ENCODE results near the gene TUG1.

TUG1 gene

DNA sequence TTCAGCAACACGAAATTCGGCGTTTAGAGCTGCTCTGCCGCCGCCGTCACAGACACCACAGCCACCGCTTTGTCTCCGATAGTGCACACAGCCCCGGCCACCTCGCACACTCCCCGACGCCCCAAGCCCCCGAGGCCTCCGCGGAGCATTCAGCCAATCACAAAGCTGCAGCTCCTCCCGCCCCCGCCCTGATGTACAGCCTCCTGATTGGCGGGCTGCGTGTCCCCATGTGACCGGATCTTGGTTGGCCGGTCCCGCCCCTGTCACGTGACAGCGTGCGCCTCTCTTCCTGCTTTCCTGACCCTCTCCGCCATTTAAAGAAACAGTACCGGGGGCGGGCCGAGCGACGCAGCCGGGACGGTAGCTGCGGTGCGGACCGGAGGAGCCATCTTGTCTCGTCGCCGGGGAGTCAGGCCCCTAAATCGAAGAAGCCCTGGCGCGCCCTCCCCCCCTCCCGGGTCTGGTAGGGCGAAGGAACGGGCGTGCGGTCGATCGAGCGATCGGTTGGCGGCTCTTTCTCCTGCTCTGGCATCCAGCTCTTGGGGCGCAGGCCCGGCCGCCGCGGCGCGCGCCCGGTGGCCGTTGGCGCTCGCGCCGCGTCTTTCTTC, at the start of gene TUG1:
TUG1 (plus strand) TSS at position 342 of the 608 bp plus-strand sequence.
- peak; percentile 94 to 96 for DNase-seq

DNA sequence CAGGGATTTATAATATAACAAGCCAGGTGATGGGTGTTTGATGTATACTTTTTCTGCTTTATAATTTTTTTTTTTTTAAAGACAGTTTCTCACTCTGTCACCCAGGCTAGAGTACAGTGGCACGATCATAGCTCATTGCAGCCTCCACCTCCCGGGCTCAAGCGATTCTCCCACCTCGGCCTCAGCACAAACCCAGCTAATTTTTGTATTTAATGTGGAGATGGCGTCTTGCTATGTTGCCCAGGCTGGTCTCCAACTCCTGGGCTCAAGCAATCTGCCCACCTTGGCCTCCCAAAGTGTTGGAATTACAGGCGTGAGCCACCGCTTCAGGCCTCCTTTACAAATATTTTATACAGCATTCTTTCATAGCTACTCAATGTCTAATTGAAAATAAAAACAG, 49.1 kb upstream of the TUG1 start:
- no peak for DNase-seq

DNA sequence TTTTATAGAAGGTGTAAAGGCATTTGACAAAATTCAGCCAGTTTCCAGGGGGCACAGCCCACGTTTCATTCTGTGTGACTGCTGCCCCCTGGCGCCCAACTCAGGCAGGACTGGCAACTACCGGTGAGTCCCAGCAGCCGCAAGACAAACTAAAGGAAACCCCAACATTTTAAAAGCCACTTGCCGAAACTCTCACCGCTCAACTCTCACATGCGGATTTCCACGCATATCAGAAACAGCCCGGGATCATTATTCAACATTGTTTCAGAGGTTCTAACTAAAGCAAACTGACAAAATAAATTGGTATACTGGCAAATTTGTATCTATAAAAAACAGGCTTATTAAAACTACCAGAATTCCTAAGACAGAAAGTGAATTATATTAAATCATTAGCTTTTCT, 48.7 kb upstream of the TUG1 start:
- DNase-seq = peak; percentile 45 to 55

DNA sequence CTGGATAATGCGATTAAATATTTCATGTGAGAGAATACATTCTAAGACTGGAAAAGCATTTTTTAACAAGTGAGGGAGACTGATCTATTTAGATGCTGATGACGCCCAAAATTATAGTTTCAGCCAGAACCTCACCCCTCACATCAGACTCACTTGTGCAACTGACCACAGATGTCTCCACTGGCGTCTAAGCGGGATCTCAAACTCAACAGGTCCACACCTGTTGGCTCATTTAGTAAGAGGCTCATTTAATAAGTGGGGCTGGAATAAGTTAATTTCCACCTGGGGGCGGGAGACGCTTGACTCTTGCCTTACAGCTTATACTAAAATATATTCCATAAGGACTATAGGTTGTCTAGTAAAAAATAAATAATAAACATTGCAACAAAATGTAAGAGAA, 48.0 kb upstream of the TUG1 start:
- peak in 1 of 2 experiments; percentile 19 for DNase-seq

DNA sequence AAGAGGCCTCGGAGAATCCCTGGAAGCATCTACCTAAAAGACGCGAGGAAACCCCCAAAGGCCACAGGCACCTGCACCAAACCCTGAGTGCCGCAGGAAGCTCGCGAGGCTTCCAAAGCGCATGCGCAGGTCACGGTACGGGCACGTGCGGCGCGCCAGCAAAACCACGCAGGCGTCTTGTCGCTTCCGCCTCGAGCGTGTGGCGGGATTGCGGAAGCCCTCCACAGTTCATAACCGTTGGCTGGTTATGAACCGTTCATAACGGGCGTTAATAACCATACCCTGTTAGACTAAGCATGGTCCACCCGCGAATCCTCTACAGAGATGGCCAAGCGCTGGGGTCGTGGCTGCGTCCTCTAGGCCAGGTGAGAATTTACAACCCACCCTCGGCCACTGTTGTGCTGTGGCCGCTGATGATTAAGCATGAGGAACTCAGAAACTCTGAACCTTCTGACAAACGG, 46.9 kb upstream of the TUG1 start:
- DNase-seq = peak; percentile 77 to 80

DNA sequence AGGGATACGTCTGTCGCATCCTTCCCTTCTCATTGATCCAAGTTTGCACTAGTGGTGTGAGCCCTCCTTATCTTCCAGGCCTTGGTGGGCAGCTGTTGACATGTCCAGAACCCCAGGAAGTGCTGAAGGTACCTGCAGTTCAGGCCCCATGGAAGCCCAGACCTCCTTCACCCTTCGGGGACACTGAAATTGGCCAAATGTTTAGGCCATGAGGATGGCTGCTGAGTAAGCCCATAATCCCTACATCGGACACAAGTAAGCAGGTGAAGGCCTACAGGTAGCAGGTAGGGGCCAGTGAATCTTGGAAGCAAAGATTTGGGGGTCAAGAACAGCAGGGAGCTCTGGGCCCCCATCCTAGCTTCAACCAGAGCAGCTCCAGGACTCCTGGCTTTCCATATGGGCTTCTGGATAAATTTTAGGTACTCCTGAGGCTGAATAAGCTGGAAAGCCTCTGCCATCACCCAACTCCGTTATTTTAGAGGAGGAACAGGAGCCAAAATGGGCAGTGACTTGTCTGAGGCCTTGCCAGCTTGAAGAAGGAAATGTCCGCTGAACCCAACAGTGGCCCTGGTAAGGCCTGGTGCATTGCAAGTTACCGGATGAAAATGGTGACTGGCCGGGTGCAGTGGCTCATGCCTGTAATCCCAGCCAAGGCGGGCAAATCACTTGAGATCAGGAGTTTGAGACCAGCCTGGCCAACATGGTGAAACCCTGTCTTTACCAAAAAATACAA, 45.7 kb upstream of the TUG1 start:
- no peak for DNase-seq

DNA sequence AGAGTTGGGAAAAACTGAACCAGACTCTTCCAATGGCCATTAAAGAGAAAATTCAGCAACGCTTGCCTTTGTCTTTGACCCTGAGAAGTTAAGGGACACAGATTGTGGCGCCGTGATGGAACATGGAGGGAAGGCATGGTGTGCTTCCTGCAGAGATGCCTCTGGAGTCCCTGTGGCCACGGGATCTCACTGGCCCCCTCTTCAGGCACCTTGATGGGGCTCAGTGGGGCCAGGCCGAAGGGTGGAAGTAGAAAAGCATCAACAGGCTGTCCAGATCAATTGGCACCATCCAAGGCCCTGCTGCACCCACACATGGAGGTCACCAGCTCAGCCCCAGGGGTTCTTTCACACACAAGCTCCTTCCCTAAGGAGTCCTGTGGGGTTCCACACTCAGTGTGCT, 43.4 kb upstream of the TUG1 start:
- DNase-seq = no peak

DNA sequence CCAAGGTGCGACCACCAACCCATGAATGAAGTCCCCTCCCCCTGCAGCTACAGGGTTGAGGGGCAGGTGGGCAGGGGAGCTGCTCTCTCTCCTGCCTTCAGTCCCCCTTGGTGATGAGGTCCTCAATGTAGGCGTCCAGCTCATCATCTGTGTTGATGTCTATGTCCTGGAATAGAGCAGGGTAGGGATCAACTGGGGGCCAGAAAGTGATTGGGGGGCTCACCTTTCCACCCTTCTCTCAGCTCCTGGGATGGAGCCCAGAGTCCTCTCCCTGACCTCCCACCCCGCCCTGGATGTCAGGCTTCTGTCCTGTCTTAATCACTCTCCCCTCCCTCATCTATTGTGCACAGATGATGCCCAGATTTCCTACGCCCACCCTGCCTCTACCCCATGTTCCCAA, 42.4 kb upstream of the TUG1 start:
- no peak for DNase-seq

DNA sequence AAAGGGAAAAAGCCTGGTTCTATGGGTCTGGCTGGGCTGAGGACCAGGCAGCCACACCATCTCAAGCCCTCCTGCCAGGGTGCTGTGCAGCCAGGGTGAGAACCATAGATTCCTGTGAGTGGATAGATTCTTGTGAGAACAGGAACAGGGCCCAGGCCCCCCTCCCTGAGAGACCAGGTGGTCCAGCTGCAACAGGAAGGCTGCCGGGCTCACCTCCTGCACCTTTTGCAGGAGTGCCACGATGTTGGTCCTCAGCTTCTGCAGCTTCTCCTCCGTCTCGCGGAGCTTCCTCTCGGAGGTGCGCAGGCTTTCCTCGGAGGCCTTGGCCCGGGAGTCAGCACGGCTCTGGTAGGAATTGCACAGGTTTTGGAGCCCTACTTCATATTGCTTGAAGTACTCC, 41.3 kb upstream of the TUG1 start:
- DNase-seq = no peak

DNA sequence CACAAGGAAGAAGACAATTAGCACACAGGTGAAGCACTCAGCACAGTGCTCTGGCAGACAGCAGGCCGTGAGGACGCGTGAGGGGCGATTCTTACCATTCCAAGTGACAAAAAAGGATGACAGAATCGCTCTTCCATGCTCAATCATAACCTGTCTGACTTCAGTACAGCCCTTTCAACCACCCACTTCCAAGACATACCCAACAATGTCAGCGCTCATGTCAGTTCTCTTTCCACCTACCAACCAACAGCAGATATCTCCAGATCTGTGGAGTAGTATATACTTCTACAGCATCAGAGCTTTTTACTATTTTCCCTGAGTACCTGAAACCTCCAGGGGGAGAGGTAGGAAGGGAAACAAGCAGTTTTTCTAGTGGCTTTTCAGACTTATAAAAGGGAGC, 40.7 kb upstream of the TUG1 start:
- no peak for DNase-seq

DNA sequence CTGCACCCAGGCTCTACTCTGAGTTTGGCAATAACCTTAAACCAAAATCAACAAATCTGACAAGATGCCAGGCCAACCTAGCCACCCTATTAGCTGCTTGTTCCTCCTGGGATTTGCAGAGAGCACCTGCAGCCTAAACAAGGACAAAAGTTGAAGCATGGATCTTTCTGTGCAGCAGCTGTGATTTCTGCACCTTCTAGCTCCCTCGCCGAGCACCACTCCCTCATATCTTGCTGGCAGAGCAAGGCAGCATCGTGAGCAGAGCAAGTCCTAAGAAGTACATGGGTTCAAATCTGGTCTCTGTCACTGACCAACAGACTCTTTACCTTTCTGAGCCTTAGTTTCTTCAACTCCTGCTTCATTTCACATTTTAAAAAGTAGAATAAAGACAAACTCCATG, 38.8 kb upstream of the TUG1 start:
- no peak for DNase-seq

DNA sequence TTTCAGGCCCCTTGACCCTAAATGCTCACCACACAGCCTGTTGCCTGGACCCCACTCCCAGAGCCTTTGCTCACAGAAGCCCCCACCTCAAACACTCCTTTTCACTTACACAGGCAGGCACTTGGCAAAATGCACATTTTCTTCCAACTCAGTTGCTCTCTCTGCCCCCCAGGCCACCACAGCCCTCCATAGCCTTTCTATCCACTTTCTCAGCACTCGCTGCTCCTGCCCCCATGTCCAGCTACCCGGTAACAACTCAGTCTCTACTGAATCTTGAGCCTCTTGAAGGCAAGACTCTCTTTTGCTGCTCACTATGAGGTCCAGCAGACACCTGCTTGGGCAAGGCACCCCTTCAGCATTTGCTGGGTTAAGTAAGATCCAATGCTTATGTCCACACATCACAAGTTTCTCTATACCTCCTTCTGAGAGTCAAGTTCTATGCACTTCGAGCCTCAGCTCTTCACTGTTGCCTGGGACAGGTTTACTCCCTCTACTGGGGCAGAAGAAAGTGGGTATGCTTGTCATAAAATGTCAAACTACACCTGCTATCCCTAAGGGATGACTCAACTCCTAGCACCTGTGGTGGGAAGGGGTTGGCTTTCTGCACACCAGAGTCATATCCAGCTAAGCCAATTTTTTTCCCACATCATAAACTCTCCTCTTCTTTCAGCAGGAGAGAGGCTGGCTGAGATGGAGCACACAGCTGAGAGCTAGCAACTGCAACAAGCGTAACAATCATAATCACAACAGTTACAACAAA, 37.3 kb upstream of the TUG1 start:
- no peak for DNase-seq

DNA sequence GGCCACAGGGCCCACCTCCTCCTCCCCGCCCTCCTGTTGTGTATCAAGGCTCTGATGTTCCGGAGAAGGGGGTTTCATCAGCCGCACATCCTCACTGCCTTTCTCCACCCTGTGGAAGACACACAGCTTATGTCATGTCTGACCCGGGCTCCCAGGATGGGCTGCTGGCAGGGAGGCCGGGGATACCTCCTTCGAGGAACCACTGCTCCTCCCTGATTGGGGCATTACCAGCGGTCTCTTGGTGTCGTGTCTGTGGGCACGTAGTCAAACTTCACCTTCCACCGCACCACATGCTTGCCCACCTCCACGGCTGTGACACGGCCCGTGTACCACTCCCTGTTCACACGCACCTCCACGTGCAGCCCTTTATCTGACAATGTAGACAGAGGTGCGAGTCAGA, 36.4 kb upstream of the TUG1 start:
- DNase-seq = no peak

DNA sequence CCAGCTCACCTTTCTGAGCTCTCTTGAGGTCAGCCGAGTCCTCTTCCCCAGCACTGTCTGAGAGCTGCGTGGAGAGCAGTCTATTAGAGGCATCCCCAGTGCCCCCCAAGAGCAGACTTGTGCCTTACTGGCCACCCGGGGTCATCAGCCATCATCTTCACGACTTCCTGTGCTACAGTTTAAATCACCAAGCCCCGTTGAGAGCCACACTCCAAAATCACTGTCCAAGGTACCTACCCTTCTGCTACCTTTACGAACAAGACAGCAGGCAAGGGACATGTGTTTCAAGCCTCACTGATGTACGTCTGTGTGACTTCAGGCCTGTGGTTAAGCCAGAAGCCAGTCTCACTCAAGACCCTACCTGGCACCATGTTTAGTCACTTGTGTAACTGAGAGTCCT, 35.6 kb upstream of the TUG1 start:
- DNase-seq = no peak

DNA sequence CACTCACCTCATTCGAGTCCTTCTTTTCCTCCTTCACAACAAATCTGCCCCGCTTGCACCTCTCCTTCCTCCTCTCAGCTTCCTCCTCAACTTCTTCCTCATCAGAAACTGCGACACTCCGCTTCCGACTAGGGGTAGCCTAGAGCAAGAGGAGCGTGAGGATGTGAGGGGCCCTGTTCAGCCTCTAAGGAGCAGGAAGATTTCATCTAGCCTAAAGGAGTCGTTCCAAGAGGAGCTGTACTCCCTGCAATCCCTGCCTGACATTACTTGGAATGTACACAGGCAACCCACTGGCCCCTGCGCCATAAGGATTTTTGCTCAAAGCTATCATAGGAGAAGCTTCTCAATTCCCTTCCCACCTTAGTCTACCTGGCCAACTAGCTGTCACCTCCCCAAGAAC, 35.0 kb upstream of the TUG1 start:
- no peak for DNase-seq

DNA sequence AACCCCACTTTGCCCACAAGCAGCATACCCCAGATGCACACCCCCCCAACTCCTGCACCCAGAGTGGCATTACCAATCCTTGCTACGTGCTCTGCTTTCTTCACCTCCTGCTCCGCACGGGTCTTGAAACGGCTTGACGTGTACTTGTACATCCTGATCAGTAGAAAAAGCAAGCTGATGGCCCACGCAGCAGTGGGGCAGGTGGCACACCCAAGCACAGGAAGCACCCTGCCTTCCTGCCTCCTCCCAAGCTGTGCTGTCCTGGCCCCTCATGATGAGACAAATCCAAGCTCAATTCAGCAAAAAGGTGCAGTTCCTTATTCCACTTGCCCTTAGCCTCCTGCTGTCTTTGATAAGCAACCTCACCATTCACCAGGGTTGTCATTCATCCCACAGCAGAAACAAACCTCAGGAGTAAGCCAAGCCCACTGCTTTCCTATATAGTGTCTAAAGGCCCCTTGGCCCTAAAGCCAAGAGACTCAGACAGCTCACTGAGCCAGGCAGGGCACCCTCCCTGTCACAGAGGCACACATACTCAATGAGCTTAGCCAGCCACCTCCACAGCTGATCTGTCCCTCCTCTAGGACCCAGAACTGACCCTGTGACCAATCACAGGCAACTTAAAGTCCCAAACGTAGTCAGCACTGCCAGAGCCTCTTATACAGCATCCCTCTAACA, 28.2 kb upstream of the TUG1 start:
- no peak for DNase-seq

DNA sequence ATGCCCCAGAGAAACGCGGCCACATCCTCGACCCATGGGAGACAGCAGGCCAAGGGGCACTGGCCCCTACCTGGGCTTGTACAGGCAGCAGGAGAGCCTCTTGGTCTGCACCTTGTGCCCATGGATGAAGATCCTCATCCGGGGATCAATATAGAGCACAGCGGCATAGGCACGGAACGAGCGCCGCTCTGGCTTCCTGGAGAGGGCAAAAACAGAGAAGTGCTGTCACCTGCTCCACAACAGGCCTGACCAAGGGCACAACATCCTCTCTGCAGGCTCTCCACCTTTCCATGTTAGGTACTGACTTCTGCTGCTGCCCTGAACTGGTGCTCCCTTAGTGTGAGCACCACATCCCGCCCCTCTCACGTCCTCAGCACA, 27.7 kb upstream of the TUG1 start:
- no peak for DNase-seq

DNA sequence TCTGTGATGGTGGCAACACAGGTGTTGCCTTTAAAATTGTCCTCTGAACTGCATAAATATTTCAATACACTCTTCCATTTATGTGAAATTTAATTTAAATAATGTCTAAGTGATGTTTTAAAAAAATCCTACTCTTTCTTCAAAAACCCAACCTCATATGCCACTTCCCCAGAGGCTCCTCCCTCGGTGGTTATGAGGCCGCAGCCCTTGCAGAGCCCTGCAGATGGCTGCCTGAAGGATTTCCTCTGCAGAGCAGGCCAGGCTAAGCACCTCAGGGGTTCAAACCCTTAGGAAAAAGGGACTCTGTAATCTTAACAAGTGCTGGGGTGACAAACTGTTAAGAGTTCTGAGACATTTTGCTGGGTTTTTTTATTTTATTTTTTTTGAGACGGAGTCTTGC, 25.7 kb upstream of the TUG1 start:
- no peak for DNase-seq

DNA sequence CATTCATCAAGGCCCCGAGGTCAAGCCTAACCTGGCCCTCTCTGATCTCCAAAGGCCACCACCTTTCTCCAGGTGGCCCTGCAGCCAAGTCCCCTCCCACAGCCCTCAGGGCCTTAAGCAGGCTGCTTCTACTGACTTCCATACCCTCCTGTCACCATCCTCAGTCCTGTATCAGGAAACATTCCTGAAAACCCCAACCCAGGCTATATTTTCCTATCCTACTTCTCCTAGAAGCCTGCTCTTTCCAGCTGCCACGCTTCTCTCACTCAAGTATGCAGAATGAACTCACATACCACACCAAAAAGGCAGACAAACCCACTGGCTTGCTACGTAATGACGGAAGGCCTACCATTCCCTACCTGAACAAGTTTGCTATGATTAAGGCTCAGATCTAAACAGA, 24.1 kb upstream of the TUG1 start:
- DNase-seq = no peak

DNA sequence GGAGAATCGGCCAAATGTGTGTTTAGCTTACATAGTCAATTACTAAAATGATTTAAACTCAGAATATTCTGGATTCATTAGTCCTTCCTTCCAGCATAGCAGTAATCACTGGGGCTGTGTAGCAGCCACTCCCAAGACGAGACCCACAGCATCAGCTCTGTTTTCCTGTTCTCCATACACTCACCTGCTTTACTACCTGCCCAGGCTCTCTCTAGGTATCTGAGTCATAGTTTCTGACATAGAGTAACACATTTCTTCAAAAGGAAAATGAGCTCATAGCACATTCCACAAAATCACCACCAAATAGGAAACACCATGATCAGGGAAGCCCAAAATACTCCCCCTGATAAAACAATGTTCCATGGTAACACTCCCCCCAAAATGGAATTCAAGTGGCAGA, 23.4 kb upstream of the TUG1 start:
- no peak for DNase-seq

DNA sequence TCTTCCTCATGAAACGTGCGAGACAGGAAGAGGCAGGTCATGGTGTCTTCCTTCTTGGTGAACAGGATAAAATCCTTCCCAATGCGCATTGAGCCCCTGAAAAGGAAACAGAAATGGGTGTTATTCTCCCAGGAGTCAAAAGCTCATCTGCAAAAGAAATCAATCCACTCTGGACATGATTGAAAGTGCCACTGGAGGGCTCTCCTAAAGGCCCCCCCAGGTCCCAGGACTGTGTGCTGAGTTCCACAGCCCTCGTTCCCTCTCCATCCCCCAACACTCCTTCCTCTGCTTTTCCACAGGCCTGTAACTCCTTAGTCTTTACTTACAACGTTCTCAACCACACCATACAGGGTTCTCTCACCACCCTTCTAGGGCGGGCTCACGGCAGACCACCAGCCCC, 22.7 kb upstream of the TUG1 start:
- DNase-seq = no peak

DNA sequence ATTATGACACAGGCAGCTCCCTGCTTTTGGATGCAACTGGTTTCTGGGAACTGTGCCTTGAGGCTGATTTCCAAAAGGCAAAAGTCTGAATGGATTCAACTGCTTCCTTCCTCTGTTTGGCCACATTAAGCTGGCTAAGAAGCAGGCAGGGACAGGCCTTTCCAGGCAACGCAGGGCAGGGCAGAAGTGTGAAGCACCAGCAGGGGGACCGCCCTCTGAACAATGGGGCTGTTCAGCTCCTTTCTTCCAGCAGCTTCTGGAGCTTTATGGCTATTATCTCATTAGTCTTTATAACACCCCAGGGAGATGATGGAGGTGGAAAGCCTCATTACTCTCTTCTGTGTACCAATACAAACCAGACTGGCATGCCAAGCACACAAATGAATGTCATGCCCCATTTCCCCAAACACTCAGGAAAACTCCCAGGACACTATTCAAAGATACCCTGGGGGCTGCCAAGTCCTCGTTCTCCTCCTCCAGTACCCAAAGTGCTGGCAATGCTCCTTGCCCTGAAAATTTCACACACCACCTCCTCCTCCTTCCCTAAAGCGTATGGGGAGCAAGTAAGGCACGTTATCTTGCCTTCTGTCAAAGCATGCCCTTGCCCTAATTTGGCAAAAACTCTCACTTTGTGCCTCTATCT, 21.8 kb upstream of the TUG1 start:
- no peak for DNase-seq

DNA sequence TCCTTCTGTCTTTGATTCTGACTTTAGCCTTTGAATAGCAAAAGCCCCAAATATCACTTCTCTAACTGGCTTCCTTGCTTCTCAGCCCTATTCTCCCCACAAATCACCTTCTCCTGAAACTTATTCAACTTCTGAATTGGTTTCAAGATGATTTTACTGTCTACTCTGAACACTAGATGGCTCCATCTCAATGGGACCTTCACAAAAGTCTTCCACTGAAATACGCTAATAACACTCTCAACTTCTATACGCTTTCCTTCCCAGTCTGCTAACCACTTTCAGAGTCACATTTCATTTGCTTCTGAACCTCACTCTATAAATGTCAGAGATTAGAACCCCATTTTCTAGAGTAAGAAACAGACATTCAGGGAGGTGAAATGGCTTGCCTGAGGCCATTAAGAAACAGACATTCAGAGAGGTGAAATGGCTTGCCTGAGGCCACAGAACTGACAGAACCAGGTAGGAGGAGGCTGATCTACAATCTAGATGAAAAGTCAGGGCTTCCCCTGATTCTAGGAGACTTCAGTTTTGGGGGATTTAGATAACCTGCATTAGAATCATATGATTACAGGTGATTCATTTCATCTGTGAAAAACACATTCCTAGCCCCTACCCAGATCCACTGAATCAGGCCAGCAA, 21.1 kb upstream of the TUG1 start:
- no peak for DNase-seq
